NCI-H524 (cell line): ENCODE measurements around the gene FOSL2.

ENCODE experiments used
- DNase-seq, 2 experiments: peaks; one replicate each; lab custom pipeline; 2025; lab: John Stamatoyannopoulos, UW

The FOSL2 gene

DNA sequence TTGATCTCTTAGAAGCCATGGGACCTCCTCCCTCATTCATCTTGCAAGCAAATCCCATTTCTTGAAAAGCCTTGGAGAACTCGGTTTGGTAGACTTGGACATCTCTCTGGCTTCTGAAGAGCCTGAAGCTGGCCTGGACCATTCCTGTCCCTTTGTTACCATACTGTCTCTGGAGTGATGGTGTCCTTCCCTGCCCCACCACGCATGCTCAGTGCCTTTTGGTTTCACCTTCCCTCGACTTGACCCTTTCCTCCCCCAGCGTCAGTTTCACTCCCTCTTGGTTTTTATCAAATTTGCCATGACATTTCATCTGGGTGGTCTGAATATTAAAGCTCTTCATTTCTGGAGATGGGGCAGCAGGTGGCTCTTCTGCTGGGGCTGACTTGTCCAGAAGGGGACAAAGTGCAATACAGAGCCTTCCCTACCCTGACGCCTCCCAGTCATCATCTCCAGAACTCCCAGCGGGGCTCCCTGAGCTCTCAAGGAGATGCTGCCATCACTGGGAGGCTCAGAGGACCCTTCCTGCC lies 20.0 kb downstream of the FOSL2 start:
- DNase-seq: no peak

DNA sequence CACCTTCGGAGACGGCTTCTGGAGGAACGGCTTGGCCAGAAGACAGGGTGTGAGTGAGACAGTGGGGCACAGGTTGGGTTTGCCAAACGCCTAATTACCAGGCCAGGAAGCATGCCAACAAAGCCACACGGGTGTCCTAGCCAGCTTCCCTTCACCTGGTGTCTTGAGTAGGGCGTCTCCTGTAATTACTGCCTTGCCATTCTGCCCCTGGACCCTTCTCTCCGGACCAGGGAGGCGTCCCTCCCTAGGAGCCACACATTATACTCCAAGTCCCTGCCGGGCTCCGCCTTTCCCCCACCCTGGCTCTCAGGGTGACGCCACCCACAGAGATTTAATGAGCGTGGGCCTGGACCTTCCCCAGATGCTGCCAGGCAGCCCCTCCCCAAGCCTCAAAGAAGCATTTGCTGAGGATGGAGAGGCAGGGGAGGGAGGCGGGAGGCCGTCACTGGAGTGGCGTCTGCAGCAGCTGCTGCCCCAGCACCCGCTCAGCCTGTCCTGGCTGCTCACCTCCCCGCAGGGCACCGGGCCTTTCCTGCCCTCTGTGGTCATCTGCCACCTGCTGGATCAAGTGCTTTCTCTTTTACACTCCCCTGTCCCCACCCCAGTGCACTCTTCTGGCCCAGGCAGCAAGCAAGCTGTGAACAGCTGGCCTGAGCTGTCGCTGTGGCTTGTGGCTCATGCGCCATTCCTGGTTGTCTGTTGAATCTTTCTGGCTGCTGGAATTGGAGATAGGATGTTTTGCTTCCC lies 20.7 kb downstream of the FOSL2 start:
- peak; percentile 73 to 93 for DNase-seq

DNA sequence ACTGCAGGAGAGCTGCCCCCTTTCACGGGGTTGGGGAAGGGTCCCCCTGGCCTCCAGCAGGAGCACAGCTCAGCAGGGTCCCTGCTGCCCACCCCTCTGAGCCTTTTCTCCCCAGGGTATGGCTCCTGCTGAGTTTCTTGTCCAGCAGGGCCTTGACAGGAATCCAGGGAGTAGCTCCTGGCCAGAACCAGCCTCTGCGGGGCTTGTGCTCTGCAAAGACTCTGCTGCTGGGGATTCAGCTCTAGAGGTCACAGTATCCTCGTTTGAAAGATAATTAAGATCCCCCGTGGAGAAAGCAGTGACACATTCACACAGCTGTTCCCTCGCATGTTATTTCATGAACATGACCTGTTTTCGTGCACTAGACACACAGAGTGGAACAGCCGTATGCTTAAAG lies 21.2 kb downstream of the FOSL2 start:
- DNase-seq: no peak

DNA sequence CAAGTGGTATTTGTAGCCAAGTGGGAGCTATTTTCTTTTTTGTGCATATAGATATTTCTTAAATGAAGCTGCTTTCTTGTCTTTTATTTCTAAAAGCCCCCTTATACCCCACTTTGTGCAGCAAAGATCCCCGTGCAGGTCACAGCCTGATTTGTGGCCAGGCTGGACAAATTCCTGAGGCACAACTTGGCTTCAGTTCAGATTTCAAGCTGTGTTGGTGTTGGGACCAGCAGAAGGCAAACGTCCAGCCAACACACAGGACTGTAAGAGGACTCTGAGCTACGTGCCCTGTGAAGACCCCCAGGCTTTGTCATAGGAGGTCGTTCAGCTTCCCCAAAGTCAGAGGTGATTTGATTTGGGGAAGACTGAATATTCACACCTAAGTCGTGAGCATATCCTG lies 21.9 kb downstream of the FOSL2 start:
- no peak for DNase-seq

DNA sequence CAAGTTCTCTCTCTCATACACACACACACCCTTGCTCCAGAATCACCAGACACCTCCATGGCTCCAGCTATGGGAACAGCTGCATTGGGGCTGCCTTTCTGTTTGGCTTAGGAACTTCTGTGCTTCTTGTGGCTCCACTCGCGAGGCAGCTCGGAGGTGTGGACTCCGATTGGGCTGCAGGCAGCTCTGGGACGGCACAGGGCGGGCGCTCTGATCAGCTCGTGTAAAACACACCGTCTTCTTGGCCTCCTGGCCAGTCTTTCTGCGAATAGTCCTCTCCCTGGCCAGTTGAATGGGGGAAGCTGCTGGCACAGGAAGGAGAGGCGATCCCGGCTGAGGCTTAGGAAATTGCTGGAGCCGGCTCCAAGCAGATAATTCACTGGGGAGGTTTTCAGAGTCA lies 22.4 kb downstream of the FOSL2 start:
- no peak for DNase-seq

DNA sequence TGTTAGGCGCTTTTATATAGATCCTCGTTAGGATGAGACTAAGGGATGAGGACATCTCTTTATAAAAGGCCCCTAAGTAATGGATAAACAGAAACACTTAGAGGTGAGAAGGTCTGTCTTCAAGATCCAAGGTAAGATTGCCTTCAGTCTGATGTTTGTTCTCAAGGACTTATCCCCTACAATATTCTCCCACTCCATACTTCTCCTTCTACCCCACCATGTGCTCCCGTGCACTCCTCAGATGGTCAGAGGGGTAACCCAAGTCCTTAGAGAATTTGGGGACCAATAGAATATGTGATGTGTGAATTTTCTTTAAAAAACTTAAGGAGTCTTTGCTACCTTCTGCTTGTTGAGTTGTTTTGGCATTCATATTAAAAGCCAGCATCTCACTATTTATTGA lies 23.1 kb downstream of the FOSL2 start:
- DNase-seq: no peak

DNA sequence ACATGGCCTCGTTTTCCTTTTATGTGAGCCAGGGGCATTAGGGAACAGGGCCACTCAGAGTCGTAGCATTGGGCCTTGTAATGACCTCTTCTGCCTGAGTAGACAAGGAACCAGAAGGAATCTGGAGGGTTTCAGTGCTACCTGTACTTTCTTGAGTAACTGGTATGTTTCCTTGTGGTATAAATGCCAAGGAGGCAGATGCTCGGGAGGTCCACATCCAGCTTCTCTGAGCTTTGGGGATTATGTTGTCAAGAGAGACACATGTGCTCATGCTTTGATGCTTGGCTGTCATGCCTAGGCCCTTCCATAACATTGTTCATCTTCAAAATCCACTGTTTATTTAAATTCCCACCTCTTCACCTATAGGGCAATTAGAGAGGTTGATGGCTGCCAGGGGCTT lies 26.3 kb downstream of the FOSL2 start:
- no peak for DNase-seq

DNA sequence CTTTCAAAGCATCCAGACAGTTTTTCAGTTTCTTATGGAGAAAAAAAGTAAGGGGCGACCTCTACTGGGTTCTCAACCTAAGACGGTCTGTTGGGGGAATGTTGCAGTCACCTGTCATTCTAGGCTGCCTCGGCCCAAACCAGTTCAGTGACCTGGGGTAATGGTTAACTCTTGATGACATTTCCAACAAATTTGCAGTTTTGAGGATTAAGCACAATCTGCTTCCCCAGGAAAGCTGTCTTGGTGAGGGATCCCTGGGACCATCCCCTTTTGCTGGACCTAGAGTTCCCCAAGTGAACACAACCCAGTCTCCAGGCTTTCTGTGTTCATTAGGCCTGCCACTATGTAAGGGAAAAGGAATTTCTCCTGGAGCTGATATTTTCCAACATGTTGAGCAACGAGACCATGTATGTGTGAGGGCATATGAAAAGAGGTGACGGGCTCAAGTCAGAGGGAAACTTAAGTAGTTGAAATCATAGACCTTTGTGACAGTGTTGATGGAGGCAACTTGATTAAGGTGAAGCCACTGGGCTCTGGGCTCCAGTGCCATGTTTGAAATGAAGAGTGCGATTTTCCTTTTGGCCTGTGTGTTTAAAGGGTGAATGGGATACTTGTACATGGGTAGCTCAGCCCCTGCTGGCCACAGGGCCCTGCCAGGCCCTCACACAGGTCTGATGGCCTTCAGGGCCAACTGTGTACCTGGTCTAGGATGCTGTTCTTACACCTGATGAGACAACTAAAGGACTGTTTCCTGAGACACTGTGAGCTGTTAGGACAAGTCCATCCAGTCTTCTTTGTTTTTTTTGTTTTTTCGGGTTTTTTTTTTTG lies 27.0 kb downstream of the FOSL2 start:
- DNase-seq: no peak

DNA sequence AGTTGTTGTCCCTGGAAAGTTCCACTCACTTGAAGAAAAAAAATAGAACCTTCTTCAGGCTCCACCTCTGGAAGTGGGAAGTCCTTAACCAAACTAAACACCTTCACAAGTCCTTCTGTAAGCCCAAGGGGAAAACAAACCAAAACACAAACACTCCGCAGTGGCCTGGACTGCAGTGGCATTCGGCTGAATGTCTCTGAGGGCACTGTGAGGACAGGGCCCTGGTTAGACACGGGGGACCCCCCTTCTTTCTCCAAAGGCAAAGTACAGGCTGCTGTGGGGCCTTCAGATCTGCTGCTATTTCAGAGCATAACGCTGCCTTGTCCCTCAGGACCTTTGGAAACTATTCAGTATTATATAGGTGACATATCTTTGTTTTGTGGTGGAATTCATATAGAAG lies 28.1 kb downstream of the FOSL2 start:
- no peak for DNase-seq

DNA sequence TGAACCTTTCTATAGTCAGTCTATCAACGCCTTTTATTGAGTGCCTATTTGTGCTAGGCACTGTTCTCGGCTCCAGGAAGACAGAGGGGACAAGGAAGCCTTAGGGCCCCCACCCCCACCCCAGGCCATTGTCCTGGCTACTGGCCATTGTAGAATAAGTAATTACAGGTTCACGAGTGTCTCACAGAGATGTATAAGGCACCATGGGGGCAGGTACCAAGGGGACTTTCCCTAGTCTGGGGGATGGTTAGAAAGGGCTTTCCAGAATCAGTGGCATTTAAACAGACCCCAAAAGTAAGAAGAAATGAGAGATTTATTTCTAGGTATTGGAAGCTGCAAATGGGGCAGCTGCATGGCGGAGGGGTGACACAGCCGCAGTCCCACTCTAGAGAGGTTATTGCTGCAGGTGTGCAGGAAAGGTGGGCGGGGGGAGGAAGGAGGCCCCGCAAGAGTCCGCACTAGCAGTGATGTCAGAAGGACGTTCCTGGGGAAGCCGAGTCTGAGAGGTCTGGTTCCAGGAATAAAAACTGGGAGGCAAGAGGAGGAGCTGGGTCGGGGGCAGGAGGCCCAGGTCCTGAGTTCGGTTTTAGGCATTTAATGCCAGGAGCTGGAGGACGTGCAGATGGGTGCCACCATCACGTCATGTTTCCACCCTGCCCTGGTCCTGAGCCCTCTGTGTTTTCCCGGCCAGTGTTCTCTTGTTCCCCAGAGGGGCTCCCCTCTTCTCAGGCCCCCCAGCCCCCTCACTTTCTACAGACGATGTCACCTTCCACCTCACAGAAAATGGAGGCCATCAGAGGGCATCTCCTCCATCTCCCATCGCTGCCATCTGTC lies 30.5 kb downstream of the FOSL2 start:
- no peak for DNase-seq

DNA sequence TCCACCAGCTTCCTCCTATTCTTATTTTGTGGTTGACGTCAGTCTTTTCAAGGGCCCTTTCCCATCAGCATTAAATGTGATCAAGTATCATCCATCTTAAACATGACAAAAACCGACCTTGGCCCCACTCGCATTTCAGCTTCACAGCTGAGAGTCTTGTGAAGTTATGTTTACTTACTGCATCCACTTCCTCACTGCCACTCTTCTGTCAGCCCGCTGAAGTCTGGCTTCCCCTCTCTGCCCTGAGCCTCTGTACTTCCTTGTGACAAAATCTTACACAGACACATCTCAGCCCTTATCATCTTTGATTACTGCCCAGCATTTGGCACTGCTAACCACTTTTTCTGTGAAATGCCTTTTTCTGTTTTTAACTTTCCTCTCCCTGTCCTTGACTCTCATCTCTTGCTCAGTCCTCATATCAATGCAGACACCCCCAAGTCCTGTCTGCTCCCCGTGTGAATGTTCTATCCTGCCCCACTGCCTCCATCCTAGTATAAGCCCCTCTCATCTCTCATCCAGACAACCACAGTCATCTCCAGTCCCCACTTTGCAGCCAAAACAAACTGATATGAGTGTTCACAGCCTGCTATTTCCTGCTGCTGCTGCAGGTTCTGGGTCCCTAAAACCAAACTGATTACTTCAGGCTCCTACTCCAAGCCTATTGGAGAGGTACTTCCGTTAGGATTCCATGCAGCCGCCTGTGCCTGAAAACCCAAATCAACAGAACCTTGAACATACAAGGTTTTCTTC lies 31.4 kb downstream of the FOSL2 start:
- DNase-seq: no peak

DNA sequence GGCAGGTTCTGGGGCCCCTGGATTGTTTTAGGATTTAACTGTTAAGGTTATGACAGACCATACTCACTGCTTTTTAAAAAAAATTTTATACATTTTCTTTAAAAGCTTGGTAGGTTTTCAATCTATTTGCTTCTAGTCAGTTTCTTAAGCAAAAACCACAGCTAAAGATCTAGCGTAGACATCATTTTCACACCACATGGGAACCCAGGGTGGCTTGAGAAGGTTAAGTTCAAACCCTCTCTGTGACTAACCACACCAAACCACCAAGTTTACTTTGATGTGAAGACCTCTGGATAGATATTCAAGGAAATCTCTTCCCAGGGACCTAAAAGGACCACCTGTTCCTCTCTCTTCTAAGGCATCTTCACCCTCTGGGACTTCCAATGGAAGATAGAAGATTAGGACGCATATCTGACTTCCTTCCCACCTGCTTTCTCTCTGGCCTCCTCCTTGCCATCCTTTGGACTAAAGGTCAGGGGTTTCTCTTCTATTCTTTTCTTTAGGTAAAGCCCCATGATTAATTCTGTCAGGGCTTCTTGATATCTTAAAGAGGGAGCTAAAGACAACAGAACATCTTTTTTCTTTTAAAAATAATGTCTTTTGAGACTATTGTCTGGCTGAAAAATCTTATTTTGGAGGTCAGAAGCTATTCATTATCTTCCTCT lies 32.3 kb downstream of the FOSL2 start:
- DNase-seq: no peak

DNA sequence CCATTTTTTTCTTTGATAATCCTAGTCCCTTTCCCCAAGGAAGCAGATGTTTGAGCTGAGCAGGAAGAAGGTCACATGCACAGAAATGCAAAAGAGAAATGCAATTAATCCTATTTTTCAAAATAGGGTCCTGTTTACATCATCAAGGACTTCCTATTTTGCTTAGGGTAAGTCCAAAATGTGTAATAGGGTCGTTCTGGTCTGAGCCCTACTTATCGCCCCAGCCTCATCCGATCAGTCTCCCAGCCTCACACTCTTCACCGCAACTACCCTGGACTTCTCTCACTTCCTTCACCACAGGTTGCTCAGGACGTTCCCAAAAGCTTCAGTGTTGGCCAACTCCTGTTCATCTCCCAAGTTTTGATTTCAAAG lies 32.8 kb downstream of the FOSL2 start:
- no peak for DNase-seq

DNA sequence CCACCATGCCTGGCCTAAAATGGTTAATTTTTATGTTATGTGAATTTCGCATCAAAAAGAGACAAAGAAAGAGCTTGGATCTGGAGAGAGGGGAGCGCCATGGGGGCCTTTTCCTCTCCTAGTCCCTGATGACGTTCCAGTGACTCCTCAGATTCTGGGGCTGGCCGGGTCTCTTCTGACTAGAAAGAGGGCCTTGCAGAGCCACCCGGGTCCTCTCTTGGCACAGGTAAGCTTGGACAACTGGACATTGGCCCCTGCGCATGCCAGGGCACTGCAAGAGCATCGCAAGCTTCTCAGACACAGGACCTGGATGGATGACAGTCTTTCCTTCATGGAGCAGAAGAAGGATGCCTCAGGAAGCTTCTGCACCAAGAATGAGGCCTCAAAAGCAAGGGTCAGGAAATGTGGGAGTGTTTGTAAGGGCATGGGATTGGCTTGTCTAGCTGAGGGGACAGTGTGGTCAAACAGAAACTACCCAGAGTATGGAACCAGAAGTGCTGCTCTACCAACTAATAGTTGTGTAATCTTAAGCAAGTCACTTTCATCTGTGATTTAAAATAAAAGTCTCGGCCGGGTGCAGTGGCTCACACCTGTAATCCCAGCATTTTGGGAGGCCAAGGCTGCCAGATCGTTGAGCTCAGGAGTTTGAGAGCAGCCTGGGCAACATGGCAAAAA lies 35.2 kb downstream of the FOSL2 start:
- DNase-seq: no peak

DNA sequence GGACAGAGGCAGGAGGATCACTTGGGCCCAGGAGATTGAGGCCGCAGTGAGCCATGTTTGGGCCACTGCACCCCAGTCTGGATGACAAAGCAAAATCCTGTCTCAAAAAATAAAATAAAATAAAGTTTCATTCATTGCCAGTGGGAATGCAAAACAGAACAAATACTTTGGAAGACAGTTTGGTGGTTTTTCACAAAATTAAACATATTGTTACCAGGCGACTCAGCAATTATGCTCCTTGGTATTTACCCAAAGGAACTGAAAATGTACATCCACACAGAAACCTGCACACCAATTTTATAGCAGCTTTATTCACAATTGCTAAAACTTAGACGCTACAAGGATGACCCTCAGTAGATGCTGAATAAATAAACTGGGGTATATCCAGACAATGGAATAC lies 35.8 kb downstream of the FOSL2 start:
- DNase-seq: no peak

DNA sequence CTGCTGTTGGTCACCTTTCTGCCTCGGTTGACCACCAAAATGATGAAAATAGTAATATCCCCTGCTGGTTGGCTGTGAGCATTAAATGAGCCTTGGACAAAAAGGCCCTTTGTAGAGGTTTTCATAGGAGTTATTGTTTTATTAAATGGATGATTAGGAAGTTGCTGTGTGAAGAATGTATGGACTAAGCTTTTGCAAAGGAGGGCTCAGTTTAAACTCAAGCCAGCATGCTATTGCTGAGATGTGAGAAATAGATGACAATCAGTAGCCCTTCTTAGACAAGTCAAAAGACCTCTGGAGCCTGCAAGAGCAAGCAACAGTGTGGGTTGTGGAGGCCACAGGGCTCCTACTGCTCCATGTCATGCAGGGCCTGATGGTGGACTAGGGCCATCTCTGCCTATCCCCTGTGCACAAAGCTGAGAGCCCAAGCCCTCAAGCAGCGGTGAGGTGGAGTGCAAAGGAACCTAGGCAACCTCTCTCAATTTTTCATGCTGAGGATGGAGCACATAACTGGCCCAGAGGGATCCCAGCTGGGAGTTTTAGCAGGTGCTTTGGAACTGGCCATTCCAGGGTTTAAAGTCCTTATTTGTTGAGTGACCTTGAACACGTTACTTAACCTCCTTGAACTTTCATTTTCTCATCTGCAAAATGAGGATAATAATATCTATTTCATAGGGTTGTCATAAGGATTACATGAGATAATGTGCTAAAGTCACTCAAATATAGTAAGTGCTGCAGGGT lies 37.1 kb downstream of the FOSL2 start:
- no peak for DNase-seq

DNA sequence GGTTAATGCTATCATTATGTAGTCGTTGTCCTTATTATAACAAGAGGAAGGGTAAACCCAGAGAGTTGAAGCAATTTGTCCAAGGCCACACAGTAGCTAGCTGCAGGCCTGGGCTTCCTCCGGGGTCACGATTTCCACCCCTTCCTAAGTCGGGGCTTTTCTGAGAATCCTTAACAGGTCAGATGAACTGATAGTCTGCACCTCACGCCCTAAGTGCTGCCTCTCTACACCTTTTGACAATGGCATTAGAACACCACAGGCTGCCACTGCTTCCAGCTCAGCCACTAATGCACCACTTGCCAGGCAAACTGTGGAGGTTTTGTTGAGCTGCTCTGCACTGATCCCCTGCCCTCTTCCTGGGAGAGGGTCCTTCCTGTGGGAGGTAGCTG lies 37.7 kb downstream of the FOSL2 start:
- DNase-seq: no peak

DNA sequence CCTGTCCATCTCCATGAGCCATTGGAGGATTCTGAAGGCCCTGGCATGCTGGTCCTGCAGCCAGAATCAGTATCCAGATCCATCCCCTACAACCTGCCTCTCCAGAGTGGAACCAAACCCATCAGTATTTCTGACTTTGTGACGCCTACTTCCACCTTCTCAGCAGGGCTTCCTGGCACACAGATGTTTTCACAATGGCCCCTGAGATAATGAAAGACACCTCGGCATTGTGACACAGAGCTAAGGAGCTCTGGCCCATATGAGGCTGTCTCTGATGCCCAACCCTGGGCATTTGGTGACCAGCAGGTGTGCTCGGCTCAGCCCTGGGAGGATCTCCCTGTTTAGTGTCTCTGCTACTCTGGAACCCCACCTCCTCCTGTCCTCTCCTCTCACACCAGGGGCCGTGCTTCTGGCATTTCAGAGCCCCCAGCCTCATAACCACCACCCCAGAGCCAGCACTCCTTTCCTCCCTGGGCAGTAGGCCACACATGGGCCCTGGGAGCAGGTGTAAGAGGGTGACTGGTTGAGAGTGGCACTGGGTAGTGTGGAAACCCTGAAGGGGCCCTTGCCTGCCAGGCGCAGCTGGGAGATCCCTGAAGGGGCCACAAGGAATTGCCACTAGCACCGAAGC lies 38.2 kb downstream of the FOSL2 start:
- no peak for DNase-seq

DNA sequence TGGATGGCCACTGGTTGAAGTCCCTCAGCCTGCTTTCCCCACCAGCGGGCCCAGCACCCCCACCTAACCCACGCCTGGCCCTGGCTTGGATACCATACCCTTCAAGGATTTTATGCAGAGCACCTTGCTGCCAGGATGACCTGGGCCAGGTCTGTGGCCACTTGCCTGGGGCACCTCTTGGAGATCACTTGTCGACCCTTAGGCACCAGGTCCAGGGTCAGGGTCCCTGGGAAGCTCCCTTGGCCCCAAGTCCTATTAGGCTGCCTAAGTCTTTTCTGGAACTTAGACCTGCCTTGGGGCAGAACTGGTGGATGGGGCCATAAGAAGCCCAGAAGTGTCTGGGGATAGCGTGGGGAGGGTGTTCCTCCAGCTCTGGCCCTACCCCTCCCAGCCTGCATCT lies 39.1 kb downstream of the FOSL2 start:
- no peak for DNase-seq

DNA sequence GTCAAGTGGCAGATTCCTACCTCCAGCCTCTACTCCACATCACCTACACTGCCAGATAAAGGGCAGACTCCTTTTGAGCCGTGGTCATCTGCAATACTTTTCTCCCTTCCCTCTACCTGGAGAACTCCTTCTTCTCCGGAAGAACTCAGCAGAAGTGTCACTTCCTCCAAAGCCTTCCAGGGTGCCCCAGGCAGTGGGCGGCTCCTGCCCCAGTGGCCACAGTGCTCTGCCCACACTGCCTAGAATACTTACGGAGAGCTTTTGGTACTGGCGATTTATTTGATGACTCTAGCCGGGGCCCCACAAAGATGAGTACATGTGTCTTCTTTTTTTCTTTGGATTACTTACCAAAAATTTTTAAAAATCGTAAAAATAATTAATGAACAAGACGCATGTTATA lies 39.7 kb downstream of the FOSL2 start:
- DNase-seq: no peak
